ENCODE results near the gene SNCG.

Gene SNCG

DNA sequence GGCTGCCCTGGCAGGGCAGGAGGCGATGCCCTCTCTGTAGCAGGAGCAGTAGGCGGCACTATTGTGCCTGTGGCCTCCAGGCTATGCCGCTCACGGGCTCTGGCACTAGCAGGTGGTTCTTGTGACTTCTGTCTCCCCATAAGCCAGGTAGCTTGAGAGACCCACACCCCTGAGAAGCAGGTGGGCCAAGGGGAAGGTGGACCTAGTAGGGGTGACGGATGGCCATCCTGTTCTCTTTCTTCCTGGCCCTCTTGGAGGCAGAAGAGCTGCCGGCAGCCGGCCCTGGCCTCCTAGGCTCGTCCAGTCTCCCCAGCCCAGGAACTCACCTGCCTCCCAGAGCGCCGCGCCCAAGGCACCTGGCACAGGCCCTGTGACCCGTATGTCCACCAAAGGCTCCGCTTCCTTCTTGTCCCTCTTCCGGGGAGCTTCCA is 16.4 kb upstream of the SNCG start:
- Histone ChIP-seq H3K27ac (peak overlapping the region in 1 of 2 donors; percentile 17), H3K4me3 (peak overlapping the region; percentile 56)
- TF ChIP-seq, protein P1, sequence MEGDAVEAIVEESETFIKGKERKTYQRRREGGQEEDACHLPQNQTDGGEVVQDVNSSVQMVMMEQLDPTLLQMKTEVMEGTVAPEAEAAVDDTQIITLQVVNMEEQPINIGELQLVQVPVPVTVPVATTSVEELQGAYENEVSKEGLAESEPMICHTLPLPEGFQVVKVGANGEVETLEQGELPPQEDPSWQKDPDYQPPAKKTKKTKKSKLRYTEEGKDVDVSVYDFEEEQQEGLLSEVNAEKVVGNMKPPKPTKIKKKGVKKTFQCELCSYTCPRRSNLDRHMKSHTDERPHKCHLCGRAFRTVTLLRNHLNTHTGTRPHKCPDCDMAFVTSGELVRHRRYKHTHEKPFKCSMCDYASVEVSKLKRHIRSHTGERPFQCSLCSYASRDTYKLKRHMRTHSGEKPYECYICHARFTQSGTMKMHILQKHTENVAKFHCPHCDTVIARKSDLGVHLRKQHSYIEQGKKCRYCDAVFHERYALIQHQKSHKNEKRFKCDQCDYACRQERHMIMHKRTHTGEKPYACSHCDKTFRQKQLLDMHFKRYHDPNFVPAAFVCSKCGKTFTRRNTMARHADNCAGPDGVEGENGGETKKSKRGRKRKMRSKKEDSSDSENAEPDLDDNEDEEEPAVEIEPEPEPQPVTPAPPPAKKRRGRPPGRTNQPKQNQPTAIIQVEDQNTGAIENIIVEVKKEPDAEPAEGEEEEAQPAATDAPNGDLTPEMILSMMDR (IDR thresholded peaks at IDR 0.05): no peak
- no peak for DNase-seq (ENCODE audit: low spot score)

DNA sequence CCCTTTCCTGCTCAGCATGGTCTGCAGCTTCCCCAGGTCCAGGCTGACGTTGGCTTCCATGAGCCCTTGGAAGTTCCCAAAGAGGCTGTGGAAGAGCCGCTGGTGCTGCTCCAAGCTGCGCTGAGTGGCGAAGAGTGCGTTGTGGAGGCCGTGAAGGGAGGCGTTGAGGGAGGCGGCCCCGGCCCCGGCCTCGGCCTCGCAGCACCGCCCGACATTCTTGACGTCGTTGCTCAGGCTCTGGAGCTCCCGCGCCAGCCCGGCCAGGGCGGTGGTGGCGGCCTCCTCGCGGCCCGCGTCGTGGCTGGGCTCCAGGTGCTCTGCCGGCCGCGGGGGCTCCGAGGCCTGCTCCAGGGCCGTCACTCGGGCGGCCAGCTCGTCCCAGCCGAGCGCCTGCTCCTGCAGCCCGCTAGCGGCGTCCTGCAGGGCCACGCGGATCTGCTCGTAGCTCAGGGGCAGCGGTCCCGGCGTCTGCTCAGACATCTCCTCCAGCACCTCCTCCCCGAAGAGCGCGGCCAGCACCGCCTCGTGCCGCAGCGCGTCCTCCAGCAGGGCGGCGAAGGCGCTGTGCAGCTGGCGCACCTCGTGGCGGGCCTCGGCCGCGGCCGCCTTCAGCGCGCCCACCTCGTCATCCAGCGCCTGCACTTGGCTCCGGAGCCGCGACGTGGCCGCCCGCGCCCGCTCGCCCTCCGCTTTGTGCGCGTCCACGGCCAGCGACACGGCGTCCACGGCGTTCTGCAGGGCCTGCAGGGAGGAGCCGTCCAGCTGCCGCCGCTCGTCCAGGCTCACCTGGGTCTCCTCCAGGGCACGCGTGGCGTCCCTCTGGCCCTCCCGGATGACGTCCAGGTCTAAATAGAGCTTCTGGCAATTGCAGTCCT is 15.7 kb upstream of the SNCG start:
- H3K4me3 ChIP-seq: peak overlapping the region; percentile 56

DNA sequence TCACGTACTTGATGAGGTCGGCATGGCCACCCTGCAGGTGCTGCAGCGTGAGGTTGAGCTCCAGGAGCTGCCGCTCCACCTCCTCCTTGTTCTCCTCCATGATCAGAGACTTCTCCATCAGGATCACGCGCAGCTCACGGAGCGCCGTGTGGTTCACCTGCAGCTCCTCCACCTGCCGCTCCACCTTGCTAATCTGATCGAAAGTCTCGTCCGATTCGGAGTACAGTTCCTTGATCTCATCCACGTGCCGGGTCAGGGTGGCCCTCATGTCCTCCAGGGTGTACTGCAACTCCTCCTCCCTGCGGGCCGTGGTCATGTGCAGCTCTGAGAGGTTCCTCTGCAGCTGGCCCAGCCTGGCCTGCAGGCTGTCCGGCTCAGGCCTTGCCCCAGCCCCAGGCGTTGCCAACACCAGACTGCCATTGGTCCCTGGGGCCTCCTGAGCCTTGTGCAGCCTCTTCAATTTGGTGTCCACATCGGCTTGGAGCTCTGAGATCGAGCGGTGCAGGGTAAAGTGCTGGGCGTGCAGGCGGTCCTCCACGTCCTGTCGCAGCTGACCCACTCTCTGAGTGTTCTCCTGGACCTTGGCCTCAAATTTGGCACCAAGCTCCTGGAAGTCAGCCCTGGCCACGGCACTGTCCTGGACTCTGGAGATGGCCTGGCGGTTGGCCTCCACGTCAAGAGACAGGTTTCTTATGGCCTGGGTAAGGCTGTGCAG is 14.9 kb upstream of the SNCG start:
- TF ChIP-seq, protein P1 (IDR thresholded peaks at IDR 0.05): no peak
- no peak overlapping the region for H3K4me3 ChIP-seq
- no peak for DNase-seq (ENCODE audit: low spot score)
- no peak overlapping the region for H3K27ac ChIP-seq

More for the DNA sequence above, 15.7 kb upstream of the SNCG start:
- peak; percentile 72 for DNase-seq (ENCODE audit: low spot score)
- H3K27ac ChIP-seq: peak overlapping the region in 1 of 2 donors; percentile 17
- TF ChIP-seq, protein P1 (IDR thresholded peaks at IDR 0.05): no peak

DNA sequence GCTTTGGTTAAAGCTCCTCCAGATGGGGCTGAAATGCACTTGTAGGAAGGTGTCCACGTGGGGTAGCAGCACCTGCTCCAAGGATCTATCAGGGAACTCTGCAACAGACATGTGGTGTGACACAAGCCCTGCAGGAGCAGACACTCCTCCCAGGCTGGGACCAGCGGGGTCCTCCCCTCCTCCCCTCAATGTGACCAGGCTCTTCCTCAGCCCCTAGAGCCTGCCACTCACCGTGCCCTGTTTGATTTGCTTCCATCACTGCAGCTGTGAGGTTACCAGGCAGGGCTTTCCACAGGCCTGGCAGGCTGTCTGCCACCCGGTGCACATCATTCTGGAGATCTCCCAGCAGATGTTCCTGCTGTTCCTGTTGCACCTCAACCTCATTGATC is 14.4 kb upstream of the SNCG start:
- TF ChIP-seq, protein P1 (IDR thresholded peaks at IDR 0.05): no peak
- Histone ChIP-seq H3K4me3 (no peak overlapping the region), H3K27ac (no peak overlapping the region)
- no peak for DNase-seq (ENCODE audit: low spot score)

DNA sequence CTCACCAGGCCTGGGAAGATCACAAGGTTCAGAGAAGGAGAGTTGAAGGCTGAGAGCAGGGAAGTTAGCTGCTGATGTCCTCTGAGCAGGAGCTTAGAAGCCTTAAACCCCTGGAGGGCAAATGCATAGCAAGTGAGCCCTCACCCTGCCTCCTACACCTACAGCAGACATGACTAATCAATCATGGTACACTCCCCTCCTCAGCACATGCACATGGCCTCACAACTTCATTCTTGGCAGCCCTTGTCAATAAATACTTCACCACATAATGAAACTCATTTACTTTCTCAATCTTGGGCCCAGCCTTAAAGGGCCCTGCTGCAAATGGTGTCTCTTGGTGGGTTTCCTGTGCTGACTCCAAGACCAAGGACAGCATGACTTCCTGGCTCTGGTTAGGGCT is 13.9 kb upstream of the SNCG start:
- Histone ChIP-seq H3K27ac (peak overlapping the region in 1 of 2 donors; percentile 61), H3K4me3 (no peak overlapping the region)
- DNase-seq (ENCODE audit: low spot score): no peak
- TF ChIP-seq, protein P1 (IDR thresholded peaks at IDR 0.05): no peak

DNA sequence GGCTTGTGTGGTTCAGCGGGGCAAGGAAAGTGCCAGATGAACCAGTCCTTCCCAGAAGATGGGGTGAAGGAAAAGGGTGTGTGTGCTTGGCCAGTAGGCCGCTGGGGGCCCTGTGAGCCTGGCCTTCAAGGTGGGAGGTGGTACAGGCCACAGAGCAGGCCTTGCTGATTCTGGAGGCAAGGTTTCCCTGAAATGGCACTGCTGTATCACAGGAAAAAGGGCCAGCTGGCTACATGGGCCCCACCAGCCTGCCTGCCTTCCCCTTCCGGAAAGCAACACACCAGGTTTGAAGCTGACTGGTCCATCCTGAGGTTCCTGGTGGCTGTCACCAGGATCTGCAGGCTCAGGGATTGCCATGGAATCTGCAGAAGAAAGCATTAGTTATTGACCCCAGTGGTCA is 13.5 kb upstream of the SNCG start:
- Histone ChIP-seq H3K27ac (peak overlapping the region; percentile 8 to 61), H3K4me3 (no peak overlapping the region)
- TF ChIP-seq, protein P1 (IDR thresholded peaks at IDR 0.05): no peak
- DNase-seq (ENCODE audit: low spot score): no peak

All from coronary artery (tissue), 2 donors.